H4 (cell line): ENCODE data around the gene FARS2. TPM values are rescaled to one million over a fixed set of nuclear protein-coding genes. Genes with fewer than 3 reads are reported as not detected.

Experiments used
- DNase-seq: peaks from one replicate; pipeline ENCODE4 v3.0.0-alpha.2; 2015; ENCODE audit warnings: low spot score
- total RNA-seq: library from RNA; depleted of rRNA; stranded (reverse); fragments of >200 nt; shearing (Covaris generic); gene quantifications from 2 replicates; pipeline ENCODE4 v1.2.3, GENCODE V29; 2014

The FARS2 gene
- total RNA-seq, 1 experiment from 2014 or later, result 19.2 TPM

GRCh38 chr6:5249451-5250122, 11.7 kb upstream of the FARS2 start:
- DNase-seq, result no peak

GRCh38 chr6:5250451-5250850, 10.9 kb upstream of the FARS2 start:
- DNase-seq, result no peak

- no peak for DNase-seq
These were observed 10.4 kb upstream of the FARS2 start for GRCh38 chr6:5250911-5251310.

DNA sequence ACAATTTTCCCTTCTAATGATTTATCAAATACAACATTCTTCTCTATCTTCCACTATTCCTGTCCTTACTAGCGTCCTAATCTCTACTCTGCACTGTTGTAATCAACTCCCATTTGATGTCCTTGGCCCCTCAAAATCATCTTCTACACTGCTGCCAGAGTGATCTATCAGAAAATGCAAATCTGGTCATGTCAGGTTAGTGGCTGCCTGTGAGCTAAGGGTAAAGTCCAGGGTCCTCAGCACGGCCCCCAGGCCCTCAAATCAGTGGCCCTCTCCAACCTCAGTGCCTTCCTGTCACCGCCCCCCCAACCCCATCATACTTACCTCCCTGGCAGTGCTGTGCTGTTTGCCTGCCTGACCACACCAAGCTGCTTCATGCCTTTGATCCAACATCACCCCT, 4.4 kb upstream of the FARS2 start:
- no peak for DNase-seq

DNA sequence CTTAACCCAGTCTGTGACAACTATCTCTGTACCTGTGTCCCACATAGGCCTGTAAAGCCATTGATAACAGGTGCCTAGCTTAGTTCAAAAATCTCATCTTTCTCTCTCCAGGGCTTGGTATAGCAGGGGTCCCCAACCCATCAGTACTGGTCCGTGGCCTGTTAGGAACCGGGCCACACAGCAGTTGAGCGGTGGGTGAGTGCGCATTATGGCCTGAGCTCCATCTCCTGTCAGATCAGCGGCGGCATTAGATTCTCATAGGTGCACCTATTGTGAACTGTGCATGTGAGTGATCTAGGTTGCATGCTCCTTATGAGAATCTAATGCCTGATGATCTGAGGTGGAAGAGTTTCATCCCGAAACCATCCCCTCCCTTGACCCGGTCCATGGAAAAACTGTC, 3.9 kb upstream of the FARS2 start:
- DNase-seq, result no peak

- DNase-seq, result no peak
These were observed 1.9 kb upstream of the FARS2 start for GRCh38 chr6:5259428-5259827.

- DNase-seq, result peak; percentile 48
These were observed 1.1 kb upstream of the FARS2 start for GRCh38 chr6:5260111-5260620.

DNA sequence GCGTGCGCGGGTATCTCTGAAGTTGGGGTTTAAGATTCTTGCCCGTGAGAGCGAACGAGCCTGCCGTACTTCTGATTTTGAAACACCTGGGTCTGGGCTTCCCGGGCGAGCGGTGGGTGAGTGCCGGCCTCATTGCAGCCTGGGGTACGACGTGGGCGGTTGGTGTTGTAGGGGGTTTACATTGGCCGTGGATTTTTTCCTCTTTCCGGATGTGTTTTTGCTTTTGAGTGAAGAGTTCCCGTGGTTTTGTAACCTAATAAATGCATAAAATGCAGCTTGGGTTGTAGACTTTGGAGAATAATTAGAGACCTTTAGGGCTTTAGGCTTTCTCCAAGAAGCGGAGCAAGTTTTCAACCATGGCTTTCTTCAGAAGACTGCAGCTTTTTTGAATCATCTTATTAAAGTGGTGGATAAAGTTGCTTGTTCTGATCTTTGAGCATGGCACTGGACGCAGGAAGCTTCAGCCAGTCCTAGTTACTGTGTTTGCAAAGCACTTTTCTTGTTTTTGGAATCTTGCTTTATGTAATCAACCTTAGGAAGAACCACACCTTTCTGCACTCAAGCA, 314 bp downstream of the FARS2 start:
- DNase-seq, result no peak

DNA sequence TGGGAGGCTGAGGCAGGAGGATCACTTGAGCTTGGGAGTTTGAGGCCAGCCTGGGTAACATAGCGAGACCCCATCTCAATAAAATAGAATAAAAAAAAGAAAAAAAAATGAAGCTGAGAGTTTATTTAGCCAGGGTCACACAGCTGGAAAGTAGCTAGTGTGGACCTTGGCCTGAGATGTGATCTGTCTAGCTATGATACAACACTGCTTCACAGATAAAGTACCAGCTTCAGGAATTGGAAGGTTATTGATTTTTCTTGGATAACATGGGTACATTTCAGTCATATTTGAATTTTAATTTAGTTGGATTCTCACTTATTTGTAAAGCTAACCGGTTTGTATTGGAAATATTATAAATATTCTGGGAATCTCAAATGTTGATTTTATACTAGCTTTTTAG, 5.1 kb downstream of the FARS2 start:
- DNase-seq, result no peak

- no peak for DNase-seq
These were observed 8.9 kb downstream of the FARS2 start for GRCh38 chr6:5270093-5270680.

- no peak for DNase-seq
These were observed 10.6 kb downstream of the FARS2 start for GRCh38 chr6:5271926-5272325.

DNA sequence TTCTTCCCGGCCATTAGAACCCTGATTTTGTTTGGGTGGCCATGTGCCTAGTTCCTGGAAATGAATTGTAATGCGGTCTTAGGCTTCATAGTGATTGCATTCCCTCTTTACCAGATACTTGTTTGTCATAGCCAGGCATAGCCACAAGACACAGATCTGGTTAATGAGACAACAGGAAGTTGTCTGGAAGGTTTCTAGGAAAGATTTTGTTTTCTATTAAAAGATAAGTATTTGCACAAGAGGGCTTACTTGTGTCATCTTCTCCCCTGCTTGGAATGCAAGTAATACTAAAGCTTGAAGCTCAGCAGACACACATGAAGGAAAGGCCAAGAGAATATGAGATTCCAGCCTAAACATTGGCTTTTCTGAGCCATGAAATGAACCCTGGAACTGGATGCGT, 12.9 kb downstream of the FARS2 start:
- no peak for DNase-seq

DNA sequence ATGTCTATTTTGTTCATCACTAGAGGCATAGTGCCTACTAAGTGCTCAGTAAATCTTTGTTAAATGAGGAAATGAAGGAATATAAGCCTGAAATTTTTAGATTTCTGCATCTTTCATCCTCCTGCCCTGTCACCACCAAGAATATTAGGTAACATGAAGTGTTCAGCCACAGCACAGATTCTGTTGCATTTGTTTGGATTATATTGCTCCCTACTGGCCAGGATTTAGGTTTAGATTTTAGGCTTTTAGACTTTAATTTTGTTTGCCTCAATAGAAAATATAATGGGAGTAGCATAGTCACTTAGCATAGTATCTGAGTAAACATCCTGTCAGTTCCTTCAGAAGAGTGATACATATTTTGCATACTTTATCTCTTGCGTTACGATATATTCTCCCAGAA, 14.2 kb downstream of the FARS2 start:
- no peak for DNase-seq

- DNase-seq, result no peak
These were observed 15.3 kb downstream of the FARS2 start for GRCh38 chr6:5276581-5276980.

DNA sequence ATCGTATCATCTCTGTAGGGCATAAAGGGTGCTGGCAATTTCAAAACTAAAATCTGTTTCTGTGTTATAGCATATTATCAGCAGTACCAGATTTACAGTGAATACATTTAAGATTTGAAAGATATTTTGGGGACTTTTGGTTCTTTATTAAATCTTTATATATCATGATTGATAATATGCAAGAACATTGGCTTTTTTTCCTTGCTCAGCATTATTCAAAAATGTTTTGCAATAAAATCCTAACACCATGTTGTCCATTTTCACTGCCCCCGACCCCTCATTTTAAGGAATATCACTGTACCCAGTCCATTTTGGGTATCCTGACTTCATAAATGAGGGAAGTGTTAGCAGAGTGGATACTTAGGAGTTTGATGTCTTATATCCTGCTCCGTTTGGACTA, 16.3 kb downstream of the FARS2 start:
- no peak for DNase-seq

GRCh38 chr6:5278047-5278446, 16.7 kb downstream of the FARS2 start:
- DNase-seq, result no peak

- DNase-seq, result no peak
These were observed 17.3 kb downstream of the FARS2 start for GRCh38 chr6:5278565-5279120.

- no peak for DNase-seq
These were observed 18.6 kb downstream of the FARS2 start for GRCh38 chr6:5279891-5280338.

DNA sequence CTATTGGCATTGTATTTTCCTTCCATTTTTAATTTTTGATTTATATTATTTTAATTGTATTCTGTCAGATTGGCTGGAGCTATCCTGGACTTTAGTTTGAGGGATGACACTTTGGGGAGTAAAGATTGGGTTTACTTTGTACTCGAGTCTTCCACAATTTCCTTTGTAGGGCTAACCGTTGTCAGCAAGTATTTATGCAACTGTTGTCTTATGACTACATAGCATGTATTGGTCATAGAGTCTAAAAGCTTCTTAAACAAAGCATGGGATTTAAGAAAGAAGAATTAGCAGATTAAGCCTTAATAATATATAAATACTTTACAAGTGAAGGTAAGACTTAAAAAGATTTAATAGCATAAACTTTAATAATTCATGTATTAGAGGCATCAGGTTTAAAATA, 19.6 kb downstream of the FARS2 start:
- DNase-seq, result no peak

GRCh38 chr6:5282191-5282623, 20.9 kb downstream of the FARS2 start:
- DNase-seq, result no peak

GRCh38 chr6:5285081-5285480, 23.8 kb downstream of the FARS2 start:
- no peak for DNase-seq

DNA sequence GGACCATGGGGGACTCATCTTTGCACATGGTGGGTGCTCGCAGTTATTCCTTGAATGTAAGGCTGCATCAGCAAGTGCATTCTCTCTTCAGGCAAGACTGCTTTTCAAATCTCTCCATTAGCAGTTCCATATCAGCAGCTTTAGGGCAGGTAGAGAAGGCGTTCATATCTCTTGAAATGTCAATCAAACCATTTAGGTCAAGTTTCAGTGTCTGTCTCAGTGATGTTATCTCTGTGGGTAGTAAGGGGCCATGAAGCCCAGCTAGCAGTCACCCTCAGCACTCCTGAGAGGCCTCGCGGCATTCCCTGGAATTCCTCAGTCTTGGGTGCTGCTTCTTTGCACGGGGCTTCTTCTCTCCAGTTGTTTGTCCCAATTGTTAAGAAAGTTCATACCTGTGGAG, 24.2 kb downstream of the FARS2 start:
- no peak for DNase-seq

GRCh38 chr6:5286780-5287179, 25.5 kb downstream of the FARS2 start:
- DNase-seq, result no peak
